IMR-90 (cell line): ENCODE results near the gene STAP1. TPM values are rescaled to one million over a fixed set of nuclear protein-coding genes. Genes with fewer than 3 reads are reported as not detected.

ENCODE experiments used
- ATAC-seq: fragments of 200-7000 bp; cut with Tn5 transposase; 2 replicates; pipeline ENCODE4 v1.9.1; 2020; ENCODE audit warnings: low read depth, mild to moderate bottlenecking, moderate library complexity
- BruUV-seq: library from RNA; stranded (reverse); fragments of 400-500 nt; replicated peaks from 2 replicates; lab custom pipeline; 2021; lab: Mats Ljungman, UMichigan
- CTCF ChIA-PET: fragments of 300-600 bp; formaldehyde crosslinking; extraction: SDS; loops from one replicate; lab custom pipeline; 2021; ENCODE audit warnings: antibody characterized with exemption; lab: Yijun Ruan, JAX
- POLR2A ChIA-PET: fragments of 300-600 bp; sonication (Branson Sonifier 250); formaldehyde crosslinking; loops from one replicate; lab custom pipeline; 2022; ENCODE audit warnings: antibody characterized with exemption; ENCODE audit not compliant: unreplicated experiment; lab: Charles Lee
- DNase-seq: peaks from one replicate; pipeline ENCODE4 v3.0.0; 2013
- H2AFZ ChIP-seq: replicated peaks from 2 replicates; pipeline ENCODE3; 2013; ENCODE audit warnings: low read length, mild to moderate bottlenecking; ENCODE audit not compliant: poor library complexity
- H2AK5ac ChIP-seq: 2 replicates; pipeline ENCODE4 v1.6.1; 2013; ENCODE audit warnings: low read depth, low read length, inconsistent platforms
- H2AK9ac ChIP-seq: replicated peaks from 2 replicates; pipeline ENCODE3; 2013; ENCODE audit warnings: mild to moderate bottlenecking, low read depth, low read length, moderate library complexity; ENCODE audit not compliant: poor library complexity
- H2BK120ac ChIP-seq: 2 replicates; pipeline ENCODE4 v1.6.1; 2013; ENCODE audit warnings: low read depth, low read length, inconsistent platforms
- H2BK15ac ChIP-seq: 3 replicates; pipeline ENCODE4 v1.6.1; 2013; ENCODE audit warnings: low read depth, low read length, inconsistent platforms
- H2BK20ac ChIP-seq: 2 replicates; pipeline ENCODE4 v1.6.1; 2013; ENCODE audit warnings: low read depth, mild to moderate bottlenecking, inconsistent platforms, low read length, moderate library complexity
- H2BK5ac ChIP-seq: 2 replicates; pipeline ENCODE4 v1.6.1; 2013; ENCODE audit warnings: mild to moderate bottlenecking, low read depth, low read length, inconsistent platforms; ENCODE audit not compliant: poor library complexity, severe bottlenecking
- H3K14ac ChIP-seq: replicated peaks from 2 replicates; pipeline ENCODE4 v1.6.1; 2013; ENCODE audit warnings: low read depth, low read length, inconsistent platforms
- H3K18ac ChIP-seq: 2 replicates; pipeline ENCODE4 v1.6.1; 2013; ENCODE audit warnings: low read depth, low read length, control low read depth
- H3K23ac ChIP-seq: 2 replicates; pipeline ENCODE4 v1.6.1; 2013; ENCODE audit warnings: low read depth, low read length, inconsistent platforms
- H3K27ac ChIP-seq: 2 replicates; pipeline ENCODE4 v1.5.1; 2013; ENCODE audit warnings: mild to moderate bottlenecking, control low read depth, low read length; ENCODE audit not compliant: insufficient read depth
- H3K27me3 ChIP-seq: 2 replicates; pipeline ENCODE4 v1.6.1; 2013; ENCODE audit warnings: low read length; ENCODE audit not compliant: control insufficient read depth, insufficient read depth
- H3K36me3 ChIP-seq: 2 replicates; pipeline ENCODE4 v1.6.1; 2013; ENCODE audit warnings: low read length, mixed read lengths; ENCODE audit not compliant: control insufficient read depth, insufficient read depth
- H3K4ac ChIP-seq: 2 replicates; pipeline ENCODE4 v1.6.1; 2013; ENCODE audit warnings: low read depth, low read length, inconsistent platforms
- H3K4me1 ChIP-seq: 2 replicates; pipeline ENCODE4 v1.6.1; 2013; ENCODE audit warnings: low read length, mixed read lengths; ENCODE audit not compliant: control insufficient read depth, insufficient read depth
- H3K4me2 ChIP-seq: 2 replicates; pipeline ENCODE4 v1.6.1; 2013; ENCODE audit warnings: low read depth, mild to moderate bottlenecking, control low read depth, low read length, moderate library complexity
- H3K4me3 ChIP-seq: 2 replicates; pipeline ENCODE4 v1.5.1; 2013; ENCODE audit warnings: low read depth, mild to moderate bottlenecking, control low read depth, low read length, moderate library complexity; ENCODE audit not compliant: insufficient read depth
- H3K56ac ChIP-seq: 2 replicates; pipeline ENCODE4 v1.6.1; 2013; ENCODE audit warnings: low read length, inconsistent platforms; ENCODE audit not compliant: insufficient read depth; ENCODE audit errors: extremely low read depth
- H3K79me1 ChIP-seq, 2 experiments: 2 replicates each; pipeline ENCODE4 v1.6.1; 2013; ENCODE audit warnings: low read length in 2 of 2, inconsistent platforms in 1 of 2, low read depth in 1 of 2
- H3K9ac ChIP-seq: 2 replicates; pipeline ENCODE4 v1.6.1; 2013; ENCODE audit warnings: low read depth, low read length, control low read depth
- H3K9me1 ChIP-seq: 2 replicates; pipeline ENCODE4 v1.6.1; 2013; ENCODE audit warnings: low read length, inconsistent platforms; ENCODE audit not compliant: insufficient read depth
- H3K9me3 ChIP-seq: 2 replicates; pipeline ENCODE4 v1.6.1; 2013; ENCODE audit warnings: low read length; ENCODE audit not compliant: control insufficient read depth, insufficient read depth
- H4K20me1 ChIP-seq: 2 replicates; pipeline ENCODE4 v1.6.1; 2013; ENCODE audit warnings: low read length, inconsistent platforms; ENCODE audit not compliant: insufficient read depth
- H4K5ac ChIP-seq: 2 replicates; pipeline ENCODE4 v1.6.1; 2013; ENCODE audit warnings: mild to moderate bottlenecking, low read depth, low read length, control low read depth
- H4K8ac ChIP-seq, 2 experiments: 2 replicates each; pipeline ENCODE4 v1.6.1; 2013; ENCODE audit warnings: low read depth in 2 of 2, low read length in 2 of 2, control low read depth in 1 of 2, inconsistent platforms in 1 of 2
- H4K91ac ChIP-seq: 2 replicates; pipeline ENCODE4 v1.6.1; 2013; ENCODE audit warnings: low read depth, low read length, inconsistent platforms; ENCODE audit not compliant: insufficient read depth
- BHLHE40 ChIP-seq: fragments of 150-350 bp; IDR thresholded peaks from 2 replicates; pipeline ENCODE4 v1.6.1; 2016; ENCODE audit warnings: mild to moderate bottlenecking, low read depth, low read length
- CEBPB ChIP-seq: IDR thresholded peaks from 2 replicates; pipeline ENCODE4 v1.6.1; 2012; ENCODE audit warnings: low read depth, low read length, improper control_type of control experiment
- CHD1 ChIP-seq: IDR thresholded peaks from 2 replicates; pipeline ENCODE4 v1.6.1; 2012; ENCODE audit warnings: low read depth, low read length, improper control_type of control experiment
- CTCF ChIP-seq: conservative IDR thresholded peaks from 2 replicates; pipeline ENCODE4 v1.5.1; 2012; ENCODE audit warnings: mild to moderate bottlenecking, low read depth, low read length, improper control_type of control experiment
- ELK1 ChIP-seq: fragments of 150-350 bp; IDR thresholded peaks from 2 replicates; pipeline ENCODE4 v1.6.1; 2016; ENCODE audit warnings: low read depth, mild to moderate bottlenecking, low read length, moderate library complexity, borderline replicate concordance
- FOS ChIP-seq: fragments of 150-350 bp; IDR thresholded peaks from 2 replicates; pipeline ENCODE4 v1.6.1; 2016; ENCODE audit warnings: low read depth, low read length
- MAFK ChIP-seq: IDR thresholded peaks from 2 replicates; pipeline ENCODE4 v1.6.1; 2012; ENCODE audit warnings: low read depth, low read length, improper control_type of control experiment
- MAZ ChIP-seq: IDR thresholded peaks from 2 replicates; pipeline ENCODE4 v1.6.1; 2012; ENCODE audit warnings: low read depth, mild to moderate bottlenecking, low read length, improper control_type of control experiment, moderate library complexity, borderline replicate concordance
- MXI1 ChIP-seq: IDR thresholded peaks from 2 replicates; pipeline ENCODE4 v1.6.1; 2012; ENCODE audit warnings: low read depth, mild to moderate bottlenecking, low read length, moderate library complexity, borderline replicate concordance
- NFE2L2 ChIP-seq: fragments of 150-350 bp; IDR thresholded peaks from 2 replicates; pipeline ENCODE4 v1.6.1; 2016; ENCODE audit warnings: low read depth, mild to moderate bottlenecking, low read length
- POLR2A ChIP-seq: IDR thresholded peaks from 2 replicates; pipeline ENCODE4 v1.6.1; 2012; ENCODE audit warnings: mild to moderate bottlenecking, low read depth, low read length
- RAD21 ChIP-seq: IDR thresholded peaks from 2 replicates; pipeline ENCODE4 v1.6.1; 2012; ENCODE audit warnings: low read length, improper control_type of control experiment
- RCOR1 ChIP-seq: IDR thresholded peaks from 2 replicates; pipeline ENCODE4 v1.6.1; 2012; ENCODE audit warnings: mild to moderate bottlenecking, low read length, improper control_type of control experiment; ENCODE audit not compliant: insufficient replicate concordance
- RFX5 ChIP-seq: IDR thresholded peaks from 2 replicates; pipeline ENCODE4 v1.8.0; 2012; ENCODE audit warnings: low read depth, mild to moderate bottlenecking, low read length, moderate library complexity
- SMC3 ChIP-seq: fragments of 150-350 bp; IDR thresholded peaks from 2 replicates; pipeline ENCODE4 v1.6.1; 2016; ENCODE audit warnings: low read depth, mild to moderate bottlenecking, antibody characterized with exemption, low read length, moderate library complexity
- USF2 ChIP-seq: fragments of 150-350 bp; IDR thresholded peaks from 2 replicates; pipeline ENCODE4 v1.6.1; 2017; ENCODE audit warnings: mild to moderate bottlenecking, antibody characterized with exemption, low read length, low read depth
- WGBS, 2 experiments: methylation state at CpG; one replicate each; pipeline versions ENCODE4 v1.1.5 to v1.1.7; 2013; ENCODE audit warnings: missing lambda C conversion rate in 2 of 2; ENCODE audit not compliant: insufficient read length in 1 of 2; ENCODE audit errors: extremely low coverage in 2 of 2; 5-methylcytosine and 5-hydroxymethylcytosine counted together
- dilution Hi-C: fragments of 300-500 bp; cut with HindIII; formaldehyde crosslinking; loops from one replicate; pipeline ENCODE4 v1.14.3; 2018; ENCODE audit warnings: low sequenced_read_pairs; ENCODE audit not compliant: unreplicated experiment
- in situ Hi-C: fragments of 300-500 bp; cut with MboI; formaldehyde crosslinking; loops from 3 replicates; pipeline ENCODE4 v1.14.3; 2019; ENCODE audit warnings: low sequenced_read_pairs, inconsistent platforms, mixed read lengths
- intact Hi-C: fragments of 100-400 bp; cut with micrococcal nuclease; formaldehyde crosslinking; loops from 2 replicates; pipeline ENCODE4 v1.10.0; 2022
- polyA plus RNA-seq, 3 experiments: library from polyadenylated mRNA; depleted of rRNA; stranded (reverse); fragments of >200 nt; gene quantifications; 2 replicates each; pipeline ENCODE4 v1.2.3, GENCODE V29; 2012; ENCODE audit warnings: low replicate concordance in 1 of 3
- total RNA-seq: library from RNA; depleted of rRNA; stranded (reverse); fragments of >200 nt; gene quantifications from 2 replicates; pipeline ENCODE4 v1.2.3, GENCODE V29; 2012

STAP1 gene
- total and polyA plus RNA-seq, 2 of the 4 experiments (the other 2 are of a cell fraction), result not detected

- CTCF ChIA-PET, result no interaction called here
Observed at GRCh38 chr4:67580577-67580976, 22.1 kb downstream of the STAP1 start.

More at GRCh38 chr4:67580577-67580976, 22.1 kb downstream of the STAP1 start:
- no peak overlapping the region for H3K27ac ChIP-seq
- H3K9me3 ChIP-seq, result no peaks in the 10 kb centered on the region
- no peak overlapping the region for H4K8ac ChIP-seq
- no peaks in the 10 kb centered on the region for H4K20me1 ChIP-seq
- TF ChIP-seq RAD21 (no peak), CEBPB (no peak), MAFK (no peak), POLR2A (no peak), SMC3 (no peak), CHD1 (no peak), USF2 (no peak), ELK1 (no peak), FOS (no peak), CTCF (no peak), MAZ (no peak), BHLHE40 (no peak), RCOR1 (no peak), NFE2L2 (no peak), MXI1 (no peak), RFX5 (no peak)
- H3K9me1 ChIP-seq, result no peaks in the 10 kb centered on the region
- H3K14ac ChIP-seq, result no peak overlapping the region
- no peak for ATAC-seq
- H2AK9ac ChIP-seq, result no peak overlapping the region
- no peak overlapping the region for H3K4ac ChIP-seq
- no peak overlapping the region for H3K9ac ChIP-seq
- no peak overlapping the region for H3K4me3 ChIP-seq
- H3K79me1 ChIP-seq, result no peaks in the 10 kb centered on the region
- WGBS, 2 experiments, result no CpG with 5 or more reads among the region's 3 CpGs
- peaks cover 2% of the 10 kb centered on the region; the same call in 1 of the 2 replicates for H3K27me3 ChIP-seq
- H2BK5ac ChIP-seq, result no peak overlapping the region
- H4K5ac ChIP-seq, result no peak overlapping the region
- POLR2A ChIA-PET, result no interaction called here
- H3K18ac ChIP-seq, result no peak overlapping the region
- H2BK120ac ChIP-seq, result no peak overlapping the region
- dilution Hi-C loops, result no loop called here
- intact Hi-C loops, result no loop called here
- no peak overlapping the region for H2BK15ac ChIP-seq
- H3K4me1 ChIP-seq, result no peaks in the 10 kb centered on the region
- DNase-seq, result no peak
- no peaks in the 10 kb centered on the region for H3K36me3 ChIP-seq
- no peak overlapping the region for H3K4me2 ChIP-seq
- no peak overlapping the region for H3K23ac ChIP-seq
- H2BK20ac ChIP-seq, result no peak overlapping the region
- no peak overlapping the region for H3K56ac ChIP-seq
- H2AK5ac ChIP-seq, result no peak overlapping the region
- in situ Hi-C loops, result no loop called here
- no TSS peak for BruUV-seq
- H4K91ac ChIP-seq, result no peak overlapping the region
- no peak overlapping the region for H2AFZ ChIP-seq
